SK-N-SH treated with all-trans-retinoic acid at 6 μM for 48 hours (cell line): ENCODE measurements around the gene RGL1.

Experiments
- ATAC-seq: fragments of 200-7000 bp; cut with Tn5 transposase; 3 replicates; pipeline ENCODE4 v1.9.1; 2020; ENCODE audit warnings: mild to moderate bottlenecking, moderate library complexity
- ARNTL ChIP-seq: fragments of 450-650 bp; formaldehyde crosslinking; IDR thresholded peaks from 2 replicates; pipeline ENCODE4 v1.5.0; 2020; ENCODE audit warnings: low read depth, mild to moderate bottlenecking, moderate library complexity, borderline replicate concordance
- BACH2 ChIP-seq: fragments of 250-450 bp; sonication (Bioruptor Pico); IDR thresholded peaks from 2 replicates; pipeline ENCODE4 v1.9.0; 2021; ENCODE audit warnings: mild to moderate bottlenecking, borderline replicate concordance
- CSDC2 ChIP-seq: fragments of 250-450 bp; sonication (Bioruptor Pico); IDR thresholded peaks from 2 replicates; pipeline ENCODE4 v1.5.0; 2020; ENCODE audit warnings: mild to moderate bottlenecking, moderate library complexity
- ESRRG ChIP-seq: fragments of 250-450 bp; sonication (Bioruptor Pico); IDR thresholded peaks from 2 replicates; pipeline ENCODE4 v1.6.1; 2021; ENCODE audit warnings: mild to moderate bottlenecking
- GLIS3 ChIP-seq: fragments of 250-450 bp; sonication (Bioruptor Pico); IDR thresholded peaks from 2 replicates; pipeline ENCODE4 v1.5.0; 2020; ENCODE audit warnings: mild to moderate bottlenecking, moderate library complexity
- ISL1 ChIP-seq: fragments of 250-450 bp; sonication (Bioruptor Pico); IDR thresholded peaks from 2 replicates; pipeline ENCODE4 v2.1.2; 2022; ENCODE audit warnings: mild to moderate bottlenecking, moderate library complexity
- OSR1 ChIP-seq: fragments of 250-450 bp; sonication (Bioruptor Pico); IDR thresholded peaks from 2 replicates; pipeline ENCODE4 v1.8.0; 2022; ENCODE audit warnings: moderate library complexity, mild to moderate bottlenecking, inconsistent platforms
- PPARA ChIP-seq: fragments of 250-450 bp; sonication (Bioruptor Pico); IDR thresholded peaks from 2 replicates; pipeline ENCODE4 v1.5.0; 2020; ENCODE audit warnings: mild to moderate bottlenecking, borderline replicate concordance
- RARB ChIP-seq: fragments of 250-450 bp; sonication (Bioruptor Pico); IDR thresholded peaks from 2 replicates; pipeline ENCODE4 v1.8.0; 2021; ENCODE audit warnings: mild to moderate bottlenecking, moderate library complexity
- TCF4 ChIP-seq: fragments of 250-450 bp; sonication (Bioruptor Pico); IDR thresholded peaks from 2 replicates; pipeline ENCODE4 v1.8.0; 2021; ENCODE audit warnings: mild to moderate bottlenecking, moderate library complexity, borderline replicate concordance
- ZC3H10 ChIP-seq: fragments of 250-450 bp; sonication (Bioruptor Pico); IDR thresholded peaks from 2 replicates; pipeline ENCODE4 v1.5.1; 2021; ENCODE audit warnings: mild to moderate bottlenecking, moderate library complexity
- ZFP3 ChIP-seq: fragments of 250-450 bp; sonication (Bioruptor Pico); IDR thresholded peaks from 2 replicates; pipeline ENCODE4 v1.5.0; 2020; ENCODE audit warnings: mild to moderate bottlenecking, moderate library complexity
- ZFP30 ChIP-seq: fragments of 450-650 bp; formaldehyde crosslinking; IDR thresholded peaks from 2 replicates; pipeline ENCODE4 v1.5.0; 2022; ENCODE audit warnings: mild to moderate bottlenecking, moderate library complexity
- ZNF565 ChIP-seq: fragments of 450-650 bp; formaldehyde crosslinking; conservative IDR thresholded peaks from 2 replicates; pipeline ENCODE4 v1.5.0; 2020; ENCODE audit warnings: low read depth, mild to moderate bottlenecking, moderate library complexity
- ZNF70 ChIP-seq: fragments of 450-650 bp; formaldehyde crosslinking; IDR thresholded peaks from 2 replicates; pipeline ENCODE4 v1.5.0; 2020; ENCODE audit warnings: mild to moderate bottlenecking, moderate library complexity
- ZNF8 ChIP-seq: fragments of 450-650 bp; formaldehyde crosslinking; IDR thresholded peaks from 2 replicates; pipeline ENCODE4 v1.5.0; 2020; ENCODE audit warnings: mild to moderate bottlenecking, moderate library complexity
- TF ChIP-seq, protein P1 (sequence below): fragments of 250-450 bp; sonication (Bioruptor Pico); IDR thresholded peaks from 2 replicates; pipeline ENCODE4 v1.5.0; 2020; ENCODE audit warnings: mild to moderate bottlenecking, moderate library complexity
- TF ChIP-seq, protein P2 (sequence below): fragments of 250-450 bp; sonication (Bioruptor Pico); IDR thresholded peaks from 2 replicates; pipeline ENCODE4 v1.8.0; 2021; ENCODE audit warnings: low read depth, mild to moderate bottlenecking, moderate library complexity, borderline replicate concordance
- TF ChIP-seq, protein P3 (sequence below): fragments of 250-450 bp; sonication (Bioruptor Pico); IDR thresholded peaks from 2 replicates; pipeline ENCODE4 v1.5.1; 2021; ENCODE audit warnings: mild to moderate bottlenecking, moderate library complexity
- TF ChIP-seq, protein P4 (sequence below): fragments of 250-450 bp; sonication (Bioruptor Pico); IDR thresholded peaks from 2 replicates; pipeline ENCODE4 v1.5.1; 2020; ENCODE audit warnings: low read depth, mild to moderate bottlenecking, moderate library complexity
- TF ChIP-seq, protein P5 (sequence below): fragments of 250-450 bp; sonication (Bioruptor Pico); IDR thresholded peaks from 2 replicates; pipeline ENCODE4 v1.8.0; 2020; ENCODE audit warnings: mild to moderate bottlenecking, moderate library complexity, borderline replicate concordance

Gene RGL1

DNA sequence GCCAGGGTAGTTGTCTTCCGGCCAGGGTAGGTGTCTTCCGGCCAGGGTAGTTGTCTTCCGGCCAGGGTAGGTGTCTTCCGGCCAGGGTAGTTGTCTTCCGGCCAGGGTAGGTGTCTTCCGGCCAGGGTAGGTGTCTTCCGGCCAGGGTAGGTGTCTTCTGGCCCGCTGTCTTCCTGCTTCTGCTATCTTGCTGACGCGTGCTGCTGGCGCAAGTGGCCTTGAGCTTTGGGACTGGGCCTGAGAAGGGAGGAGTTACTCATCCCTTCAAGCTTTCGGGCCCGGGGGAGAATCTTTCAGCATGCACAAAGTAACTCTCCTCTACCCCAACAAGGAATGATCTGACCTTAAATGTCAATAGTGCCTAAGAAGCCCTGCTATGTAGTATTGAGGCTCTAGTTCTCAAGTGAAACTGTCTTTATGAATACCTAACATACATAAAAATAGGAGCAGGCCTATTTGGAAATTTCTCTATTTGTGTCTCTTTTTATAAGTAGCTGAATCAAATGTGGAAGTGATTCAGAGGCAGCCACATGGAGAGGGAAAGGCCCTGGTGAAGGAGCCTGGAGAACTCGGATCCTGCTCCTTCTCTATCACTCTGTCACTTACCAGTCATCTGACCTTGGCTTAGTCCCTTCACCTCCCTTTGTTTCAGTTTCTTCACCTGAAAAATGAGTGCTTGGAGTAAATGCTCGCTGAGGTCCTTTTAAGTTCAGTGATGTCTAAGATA lies 65.6 kb downstream of the RGL1 start:
- peak; percentile 43; the same call in 2 of the 3 replicates for ATAC-seq
- TF ChIP-seq ESRRG (CRISPR knock-in tag) = no peak
- no peak for TF ChIP-seq ZFP3 (CRISPR knock-in tag)
- TF ChIP-seq BACH2 (CRISPR knock-in tag) = no peak
- TF ChIP-seq, protein P1, sequence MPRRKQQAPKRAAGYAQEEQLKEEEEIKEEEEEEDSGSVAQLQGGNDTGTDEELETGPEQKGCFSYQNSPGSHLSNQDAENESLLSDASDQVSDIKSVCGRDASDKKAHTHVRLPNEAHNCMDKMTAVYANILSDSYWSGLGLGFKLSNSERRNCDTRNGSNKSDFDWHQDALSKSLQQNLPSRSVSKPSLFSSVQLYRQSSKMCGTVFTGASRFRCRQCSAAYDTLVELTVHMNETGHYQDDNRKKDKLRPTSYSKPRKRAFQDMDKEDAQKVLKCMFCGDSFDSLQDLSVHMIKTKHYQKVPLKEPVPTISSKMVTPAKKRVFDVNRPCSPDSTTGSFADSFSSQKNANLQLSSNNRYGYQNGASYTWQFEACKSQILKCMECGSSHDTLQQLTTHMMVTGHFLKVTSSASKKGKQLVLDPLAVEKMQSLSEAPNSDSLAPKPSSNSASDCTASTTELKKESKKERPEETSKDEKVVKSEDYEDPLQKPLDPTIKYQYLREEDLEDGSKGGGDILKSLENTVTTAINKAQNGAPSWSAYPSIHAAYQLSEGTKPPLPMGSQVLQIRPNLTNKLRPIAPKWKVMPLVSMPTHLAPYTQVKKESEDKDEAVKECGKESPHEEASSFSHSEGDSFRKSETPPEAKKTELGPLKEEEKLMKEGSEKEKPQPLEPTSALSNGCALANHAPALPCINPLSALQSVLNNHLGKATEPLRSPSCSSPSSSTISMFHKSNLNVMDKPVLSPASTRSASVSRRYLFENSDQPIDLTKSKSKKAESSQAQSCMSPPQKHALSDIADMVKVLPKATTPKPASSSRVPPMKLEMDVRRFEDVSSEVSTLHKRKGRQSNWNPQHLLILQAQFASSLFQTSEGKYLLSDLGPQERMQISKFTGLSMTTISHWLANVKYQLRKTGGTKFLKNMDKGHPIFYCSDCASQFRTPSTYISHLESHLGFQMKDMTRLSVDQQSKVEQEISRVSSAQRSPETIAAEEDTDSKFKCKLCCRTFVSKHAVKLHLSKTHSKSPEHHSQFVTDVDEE (CRISPR knock-in tag) = no peak
- no peak for TF ChIP-seq ZNF70
- TF ChIP-seq RARB (CRISPR knock-in tag) = no peak
- TF ChIP-seq ZC3H10 = no peak
- TF ChIP-seq OSR1 = no peak
- TF ChIP-seq, protein P2, sequence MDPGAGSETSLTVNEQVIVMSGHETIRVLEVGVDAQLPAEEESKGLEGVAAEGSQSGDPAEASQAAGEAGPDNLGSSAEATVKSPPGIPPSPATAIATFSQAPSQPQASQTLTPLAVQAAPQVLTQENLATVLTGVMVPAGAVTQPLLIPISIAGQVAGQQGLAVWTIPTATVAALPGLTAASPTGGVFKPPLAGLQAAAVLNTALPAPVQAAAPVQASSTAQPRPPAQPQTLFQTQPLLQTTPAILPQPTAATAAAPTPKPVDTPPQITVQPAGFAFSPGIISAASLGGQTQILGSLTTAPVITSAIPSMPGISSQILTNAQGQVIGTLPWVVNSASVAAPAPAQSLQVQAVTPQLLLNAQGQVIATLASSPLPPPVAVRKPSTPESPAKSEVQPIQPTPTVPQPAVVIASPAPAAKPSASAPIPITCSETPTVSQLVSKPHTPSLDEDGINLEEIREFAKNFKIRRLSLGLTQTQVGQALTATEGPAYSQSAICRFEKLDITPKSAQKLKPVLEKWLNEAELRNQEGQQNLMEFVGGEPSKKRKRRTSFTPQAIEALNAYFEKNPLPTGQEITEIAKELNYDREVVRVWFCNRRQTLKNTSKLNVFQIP (CRISPR knock-in tag) = no peak
- TF ChIP-seq ZFP30 (CRISPR knock-in tag) = no peak
- TF ChIP-seq, protein P3, sequence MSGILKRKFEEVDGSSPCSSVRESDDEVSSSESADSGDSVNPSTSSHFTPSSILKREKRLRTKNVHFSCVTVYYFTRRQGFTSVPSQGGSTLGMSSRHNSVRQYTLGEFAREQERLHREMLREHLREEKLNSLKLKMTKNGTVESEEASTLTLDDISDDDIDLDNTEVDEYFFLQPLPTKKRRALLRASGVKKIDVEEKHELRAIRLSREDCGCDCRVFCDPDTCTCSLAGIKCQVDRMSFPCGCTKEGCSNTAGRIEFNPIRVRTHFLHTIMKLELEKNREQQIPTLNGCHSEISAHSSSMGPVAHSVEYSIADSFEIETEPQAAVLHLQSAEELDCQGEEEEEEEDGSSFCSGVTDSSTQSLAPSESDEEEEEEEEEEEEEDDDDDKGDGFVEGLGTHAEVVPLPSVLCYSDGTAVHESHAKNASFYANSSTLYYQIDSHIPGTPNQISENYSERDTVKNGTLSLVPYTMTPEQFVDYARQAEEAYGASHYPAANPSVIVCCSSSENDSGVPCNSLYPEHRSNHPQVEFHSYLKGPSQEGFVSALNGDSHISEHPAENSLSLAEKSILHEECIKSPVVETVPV = no peak
- TF ChIP-seq PPARA (CRISPR knock-in tag) = no peak
- no peak for TF ChIP-seq ISL1 (CRISPR knock-in tag)

DNA sequence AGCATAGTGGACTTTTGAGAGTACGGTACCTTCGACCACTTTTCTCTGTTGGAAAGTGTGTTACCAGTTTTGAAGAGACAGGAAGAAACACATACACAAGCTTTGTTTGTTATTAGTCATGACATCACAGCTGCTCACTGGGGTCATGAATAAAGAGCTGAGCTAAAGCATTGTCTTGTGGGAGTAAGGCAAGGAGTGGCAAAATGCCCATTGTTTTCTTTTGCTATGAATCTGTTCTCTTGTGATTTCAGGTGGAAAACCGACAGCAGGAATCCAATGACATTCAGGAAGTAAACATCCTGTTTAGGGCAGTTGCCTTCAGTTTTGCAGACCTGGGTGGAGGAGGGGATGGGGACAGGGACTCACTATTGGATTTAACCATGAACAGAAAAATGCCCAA lies 66.2 kb downstream of the RGL1 start:
- ATAC-seq = peak; percentile 36; the same call in 1 of the 3 replicates
- TF ChIP-seq GLIS3 (CRISPR knock-in tag) (no peak), ZNF70 (no peak), ZFP3 (CRISPR knock-in tag) (no peak), ZNF565 (CRISPR knock-in tag) (no peak), ZFP30 (CRISPR knock-in tag) (no peak), ISL1 (CRISPR knock-in tag) (no peak), BACH2 (CRISPR knock-in tag) (no peak), TCF4 (CRISPR knock-in tag) (no peak), CSDC2 (CRISPR knock-in tag) (no peak), ESRRG (CRISPR knock-in tag) (no peak), OSR1 (no peak), RARB (CRISPR knock-in tag) (no peak), ZC3H10 (no peak), ARNTL (CRISPR knock-in tag) (no peak), ZNF8 (CRISPR knock-in tag) (no peak)
- TF ChIP-seq, protein P4, sequence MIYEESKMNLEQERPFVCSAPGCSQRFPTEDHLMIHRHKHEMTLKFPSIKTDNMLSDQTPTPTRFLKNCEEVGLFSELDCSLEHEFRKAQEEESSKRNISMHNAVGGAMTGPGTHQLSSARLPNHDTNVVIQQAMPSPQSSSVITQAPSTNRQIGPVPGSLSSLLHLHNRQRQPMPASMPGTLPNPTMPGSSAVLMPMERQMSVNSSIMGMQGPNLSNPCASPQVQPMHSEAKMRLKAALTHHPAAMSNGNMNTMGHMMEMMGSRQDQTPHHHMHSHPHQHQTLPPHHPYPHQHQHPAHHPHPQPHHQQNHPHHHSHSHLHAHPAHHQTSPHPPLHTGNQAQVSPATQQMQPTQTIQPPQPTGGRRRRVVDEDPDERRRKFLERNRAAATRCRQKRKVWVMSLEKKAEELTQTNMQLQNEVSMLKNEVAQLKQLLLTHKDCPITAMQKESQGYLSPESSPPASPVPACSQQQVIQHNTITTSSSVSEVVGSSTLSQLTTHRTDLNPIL (CRISPR knock-in tag) = no peak
- TF ChIP-seq, protein P1 (CRISPR knock-in tag) = no peak
- TF ChIP-seq, protein P3 = no peak
- TF ChIP-seq, protein P2 (CRISPR knock-in tag) = no peak
- TF ChIP-seq, protein P5, sequence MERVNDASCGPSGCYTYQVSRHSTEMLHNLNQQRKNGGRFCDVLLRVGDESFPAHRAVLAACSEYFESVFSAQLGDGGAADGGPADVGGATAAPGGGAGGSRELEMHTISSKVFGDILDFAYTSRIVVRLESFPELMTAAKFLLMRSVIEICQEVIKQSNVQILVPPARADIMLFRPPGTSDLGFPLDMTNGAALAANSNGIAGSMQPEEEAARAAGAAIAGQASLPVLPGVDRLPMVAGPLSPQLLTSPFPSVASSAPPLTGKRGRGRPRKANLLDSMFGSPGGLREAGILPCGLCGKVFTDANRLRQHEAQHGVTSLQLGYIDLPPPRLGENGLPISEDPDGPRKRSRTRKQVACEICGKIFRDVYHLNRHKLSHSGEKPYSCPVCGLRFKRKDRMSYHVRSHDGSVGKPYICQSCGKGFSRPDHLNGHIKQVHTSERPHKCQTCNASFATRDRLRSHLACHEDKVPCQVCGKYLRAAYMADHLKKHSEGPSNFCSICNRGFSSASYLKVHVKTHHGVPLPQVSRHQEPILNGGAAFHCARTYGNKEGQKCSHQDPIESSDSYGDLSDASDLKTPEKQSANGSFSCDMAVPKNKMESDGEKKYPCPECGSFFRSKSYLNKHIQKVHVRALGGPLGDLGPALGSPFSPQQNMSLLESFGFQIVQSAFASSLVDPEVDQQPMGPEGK (CRISPR knock-in tag) = no peak
- TF ChIP-seq, all 23 proteins: peak for 0
